Keratinocyte (primary cell): Measurements from ENCODE around the gene UVSSA. TPM values are rescaled to one million over a fixed set of nuclear protein-coding genes. Genes with fewer than 3 reads are reported as not detected.

Experiments
- DNase-seq: peaks from one replicate; pipeline ENCODE4 v3.0.0-alpha.2; 2011; ENCODE audit warnings: low read depth, missing footprints, low spot score
- FAIRE-seq: peaks from 2 replicates; lab custom pipeline; 2011; peaks lifted over from hg19 to GRCh38; lab: Jason Lieb, UNC
- H2AFZ ChIP-seq: 2 replicates; pipeline ENCODE4 v1.6.0; 2012; ENCODE audit warnings: low read length, control low read depth, inconsistent platforms; ENCODE audit not compliant: control insufficient read depth
- H3K27ac ChIP-seq: 2 replicates; pipeline ENCODE4 v1.5.1; 2011; ENCODE audit warnings: low read length; ENCODE audit not compliant: control insufficient read depth, insufficient read depth
- H3K27me3 ChIP-seq: 3 replicates; pipeline ENCODE4 v1.6.0; 2011; ENCODE audit warnings: low read length; ENCODE audit not compliant: control insufficient read depth, insufficient read depth; ENCODE audit errors: extremely low read depth
- H3K36me3 ChIP-seq, 2 experiments: 2 replicates in 1 of 2; 3 replicates in 1 of 2; pipeline ENCODE4 v1.5.1; 2011; ENCODE audit warnings: low read length in 2 of 2, mild to moderate bottlenecking in 1 of 2; ENCODE audit not compliant: control insufficient read depth in 2 of 2, insufficient read depth in 2 of 2; ENCODE audit errors: extremely low read depth in 1 of 2
- H3K4me1 ChIP-seq: 3 replicates; pipeline ENCODE4 v1.5.1; 2011; ENCODE audit warnings: low read length; ENCODE audit not compliant: control insufficient read depth, insufficient read depth; ENCODE audit errors: extremely low read depth
- H3K4me2 ChIP-seq: 3 replicates; pipeline ENCODE4 v1.6.0; 2011; ENCODE audit warnings: low read depth, low read length; ENCODE audit not compliant: control insufficient read depth, insufficient read depth; ENCODE audit errors: extremely low read depth
- H3K4me3 ChIP-seq, 3 experiments: fragments of 200-600 bp in 1 of 3; sonication (generic) in 1 of 3; 2 replicates in 2 of 3; 3 replicates in 1 of 3; pipeline ENCODE4 v1.5.1; 2011 to 2016; ENCODE audit warnings: low read length in 3 of 3, mild to moderate bottlenecking in 3 of 3, control low read depth in 2 of 3, inconsistent platforms in 1 of 3, low read depth in 1 of 3, mixed read lengths in 1 of 3, mixed run types in 1 of 3, moderate library complexity in 1 of 3; ENCODE audit not compliant: control insufficient read depth in 2 of 3, insufficient read depth in 2 of 3; ENCODE audit errors: extremely low read depth in 1 of 3
- H3K79me2 ChIP-seq: 2 replicates; pipeline ENCODE4 v1.6.0; 2012; ENCODE audit warnings: low read length; ENCODE audit not compliant: control insufficient read depth, insufficient read depth
- H3K9ac ChIP-seq: 3 replicates; pipeline ENCODE4 v1.6.0; 2011; ENCODE audit warnings: low read length; ENCODE audit not compliant: control insufficient read depth, insufficient read depth; ENCODE audit errors: extremely low read depth
- H3K9me1 ChIP-seq: 3 replicates; pipeline ENCODE4 v1.6.0; 2011; ENCODE audit warnings: low read length; ENCODE audit not compliant: control insufficient read depth, insufficient read depth; ENCODE audit errors: extremely low read depth
- H3K9me3 ChIP-seq: 2 replicates; pipeline ENCODE4 v1.5.1; 2012; ENCODE audit warnings: low read depth, low read length; ENCODE audit not compliant: control insufficient read depth
- H4K20me1 ChIP-seq: 3 replicates; pipeline ENCODE4 v1.6.0; 2011; ENCODE audit warnings: low read length; ENCODE audit not compliant: control insufficient read depth, insufficient read depth; ENCODE audit errors: extremely low read depth
- CTCF ChIP-seq, 3 experiments: IDR thresholded peaks in 1 of 3; conservative IDR thresholded peaks in 1 of 3; optimal IDR thresholded peaks in 1 of 3; 2 replicates in 2 of 3; 3 replicates in 1 of 3; pipeline versions ENCODE3 to v1.5.1; 2011; ENCODE audit warnings: low read length in 3 of 3, mild to moderate bottlenecking in 3 of 3, moderate library complexity in 2 of 3, control low read depth in 1 of 3, inconsistent platforms in 1 of 3; ENCODE audit not compliant: insufficient read depth in 2 of 3; ENCODE audit errors: extremely low read depth in 1 of 3
- EZH2 ChIP-seq: IDR thresholded peaks from one replicate; pipeline ENCODE4 v1.6.1; 2012; ENCODE audit warnings: inconsistent platforms, mild to moderate bottlenecking, low read length, moderate library complexity
- dilution Hi-C: fragments of 300-500 bp; cut with MboI; formaldehyde crosslinking; loops from one replicate; pipeline ENCODE4 v1.7.0; 2020; ENCODE audit warnings: low sequenced_read_pairs; ENCODE audit not compliant: extremely low pct_ligation_motif_present
- polyA plus RNA-seq, 5 experiments: library from polyadenylated mRNA; depleted of rRNA in 3 of 5; stranded (reverse) in 3 of 5; stranded (forward) in 1 of 5; unstranded in 1 of 5; fragments of >200 nt; gene quantifications; 1 replicate in 1 of 5; 2 replicates in 3 of 5; 3 replicates in 1 of 5; pipeline versions ENCODE4 v1.2.1 to v1.2.3, GENCODE V29; 2011 to 2012; ENCODE audit warnings: missing spikeins in 2 of 5, low read depth in 1 of 5, low replicate concordance in 1 of 5

Gene UVSSA
- polyA plus RNA-seq, 1 donor (not counting 4 experiments of a cell fraction or from before 2014, with no cell fraction given) = 4.7 TPM

- Histone ChIP-seq H3K4me1 (no peaks in the 10 kb centered on the region), H3K4me2 (no peak overlapping the region), H3K9ac (no peak overlapping the region), H3K27ac (no peak overlapping the region), H4K20me1 (peaks cover 3% of the 10 kb centered on the region), H3K4me3 (no peak overlapping the region), H3K9me1 (no peaks in the 10 kb centered on the region), H3K9me3 (no peaks in the 10 kb centered on the region), H3K36me3 (no peaks in the 10 kb centered on the region), H3K79me2 (no peaks in the 10 kb centered on the region), H3K27me3 (peaks cover 75% of the 10 kb centered on the region), H2AFZ (no peak overlapping the region)
- dilution Hi-C loops = loop anchor here (25.0 kb wide), 1 partner anchor 227 kb away; no protein-coding TSS in a partner anchor
- no peak for FAIRE-seq
- DNase-seq = no peak
- TF ChIP-seq EZH2 (no peak), CTCF (optimal IDR thresholded peaks at IDR 0.05 in 1 of 3, IDR thresholded peaks at IDR 0.05 in 1 of 3, conservative IDR thresholded peaks at IDR 0.05 in 1 of 3; ENCODE audit: extremely low read depth in 1 of 3, insufficient read depth in 2 of 3, low read length in 3 of 3) (no peak)
Measured at GRCh38 chr4:1410491-1411325, 63.7 kb downstream of the UVSSA start.

GRCh38 chr4:1411436-1412375, 64.7 kb downstream of the UVSSA start:
- no peak for TF ChIP-seq EZH2
- TF ChIP-seq CTCF (optimal IDR thresholded peaks at IDR 0.05 in 1 of 3, IDR thresholded peaks at IDR 0.05 in 1 of 3, conservative IDR thresholded peaks at IDR 0.05 in 1 of 3; ENCODE audit: extremely low read depth in 1 of 3, insufficient read depth in 2 of 3, low read length in 3 of 3) = no peak
- Histone ChIP-seq H3K9ac (no peak overlapping the region), H3K4me3 (no peak overlapping the region), H3K9me3 (no peaks in the 10 kb centered on the region), H3K79me2 (no peaks in the 10 kb centered on the region), H3K27me3 (peaks cover 71% of the 10 kb centered on the region), H3K9me1 (no peaks in the 10 kb centered on the region), H2AFZ (no peak overlapping the region), H3K4me1 (no peaks in the 10 kb centered on the region), H3K36me3 (no peaks in the 10 kb centered on the region), H4K20me1 (peaks cover 3% of the 10 kb centered on the region), H3K27ac (no peak overlapping the region), H3K4me2 (no peak overlapping the region)
- FAIRE-seq = no peak
- DNase-seq = no peak
- dilution Hi-C loops = loop anchor here (25.0 kb wide), 1 partner anchor 226 kb away; no protein-coding TSS in a partner anchor
